ENCODE results near the gene FBXO34.
"Not testable (repeated sequence)": the region's sequence is repeated elsewhere in the genome, so short reads cannot be mapped to it uniquely, and the experiment has no call there.

Gene FBXO34

DNA sequence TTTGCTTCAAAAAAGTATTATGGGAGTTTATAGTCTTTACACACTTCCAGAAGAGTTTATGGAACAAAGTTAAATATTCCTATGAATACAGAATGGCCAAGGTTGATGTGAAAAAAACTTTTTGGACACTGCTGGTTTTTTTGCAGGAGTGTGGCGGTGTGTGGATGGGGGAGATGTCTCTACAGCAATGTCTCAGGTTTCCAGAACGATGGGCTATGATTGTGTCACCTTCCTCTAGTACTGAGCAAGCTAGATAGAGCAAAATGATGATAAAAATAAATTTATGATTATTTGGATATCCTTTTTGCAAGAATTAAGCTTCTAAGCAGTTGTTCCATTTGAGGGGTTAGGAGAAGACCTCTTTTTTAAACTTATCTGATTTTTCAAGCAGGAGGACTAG is 37.9 kb downstream of the FBXO34 start:
- no peak for DNase-seq (ENCODE audit: low read depth in 3 of 3)

DNA sequence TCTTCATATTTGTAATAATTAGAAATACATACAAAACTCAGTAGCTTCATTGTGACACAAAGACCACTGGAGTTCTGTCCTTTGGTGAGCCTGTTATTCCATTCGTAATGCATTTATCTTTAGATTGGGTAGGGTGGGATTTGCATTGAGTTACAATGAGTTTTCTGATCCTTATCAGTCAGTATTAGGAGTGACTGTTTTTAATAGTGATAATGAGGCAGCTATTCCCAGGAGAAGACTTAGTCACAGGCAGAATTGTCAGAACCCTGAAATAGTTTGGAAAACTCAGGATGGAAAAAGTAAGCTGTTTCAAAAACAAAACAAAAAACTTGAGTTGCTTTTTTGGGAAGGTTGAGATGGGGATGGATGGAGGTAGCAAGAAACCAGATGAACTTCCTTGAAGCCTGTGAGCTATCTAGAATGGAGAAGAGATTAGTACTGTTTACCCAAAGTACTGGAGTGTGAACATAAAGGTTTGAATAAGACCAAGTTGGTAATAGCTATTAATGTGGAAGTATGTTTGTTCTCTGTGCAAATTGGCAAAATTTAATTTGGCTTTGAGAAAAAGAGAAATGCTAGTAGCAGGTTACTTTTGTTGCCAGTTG is 38.6 kb downstream of the FBXO34 start:
- DNase-seq (ENCODE audit: low read depth in 3 of 3) = no peak

DNA sequence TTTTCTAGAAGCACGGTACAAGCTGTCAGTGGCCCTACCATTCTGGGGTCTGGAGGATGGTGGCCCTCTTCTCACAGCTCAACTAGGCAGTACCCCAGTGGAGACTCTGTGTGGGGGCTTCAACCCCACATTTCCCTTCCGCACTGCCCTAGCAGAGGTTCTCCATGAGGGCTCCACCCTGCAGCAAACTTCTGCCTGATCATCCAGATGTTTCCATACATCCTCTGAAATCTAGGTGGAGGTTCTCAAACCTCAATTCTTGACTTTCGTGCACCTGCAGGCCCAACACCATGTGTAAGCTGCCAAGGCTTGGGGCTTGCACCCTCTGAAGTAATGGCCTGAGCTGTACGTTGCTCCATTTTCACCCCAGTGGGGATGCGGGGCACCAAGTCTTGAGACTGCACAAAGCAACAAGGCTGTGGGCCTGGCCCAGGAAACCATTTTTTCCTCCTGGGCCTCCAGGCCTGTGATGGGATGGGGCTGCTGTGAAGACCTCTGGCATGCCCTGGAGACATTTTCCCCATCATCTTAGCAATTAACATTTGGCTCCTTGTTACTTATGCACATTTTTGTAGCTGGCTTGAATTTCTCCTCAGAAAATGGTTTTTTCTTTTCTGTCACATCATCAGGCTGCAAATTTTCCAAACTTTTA is 41.3 kb downstream of the FBXO34 start:
- DNase-seq (ENCODE audit: low read depth in 3 of 3) = not testable (repeated sequence)

DNA sequence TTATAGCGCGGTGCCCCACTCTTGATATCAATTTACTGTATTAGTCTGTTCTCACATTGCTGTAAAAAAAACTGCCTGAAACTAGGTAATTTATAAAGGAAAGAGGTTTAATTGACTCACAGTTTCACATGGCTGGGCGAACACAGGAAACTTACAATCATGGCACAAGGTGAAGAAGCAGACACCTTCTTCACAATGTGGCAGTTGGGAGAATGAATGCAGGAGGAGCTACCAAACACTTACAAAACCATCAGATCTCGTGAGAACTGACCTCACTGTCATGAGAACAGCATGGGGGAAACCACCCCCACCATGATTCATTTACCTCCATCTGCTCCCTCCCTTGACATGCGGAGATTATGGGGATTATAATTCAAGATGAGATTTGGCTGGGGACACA is 42.3 kb downstream of the FBXO34 start:
- no peak for DNase-seq (ENCODE audit: low read depth in 3 of 3)

DNA sequence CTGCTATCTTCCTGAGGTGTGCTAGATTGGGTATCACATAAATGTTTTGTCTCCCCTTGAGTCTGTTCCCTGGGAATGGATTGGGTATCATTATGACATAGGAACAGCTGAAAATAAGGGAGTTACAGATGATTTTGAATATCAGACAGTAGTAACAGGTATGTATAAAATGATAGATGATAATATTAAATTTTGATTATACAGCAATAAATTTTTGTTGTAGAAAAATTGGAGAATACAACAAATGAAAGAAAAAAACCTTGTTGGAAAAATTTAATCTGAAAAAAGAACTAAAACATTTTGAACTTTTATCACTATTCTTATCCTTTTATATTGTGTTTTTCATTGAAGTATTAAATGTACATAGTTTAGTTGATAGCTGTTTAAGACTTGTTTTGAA is 43.2 kb downstream of the FBXO34 start:
- no peak for DNase-seq (ENCODE audit: low read depth in 3 of 3)

DNA sequence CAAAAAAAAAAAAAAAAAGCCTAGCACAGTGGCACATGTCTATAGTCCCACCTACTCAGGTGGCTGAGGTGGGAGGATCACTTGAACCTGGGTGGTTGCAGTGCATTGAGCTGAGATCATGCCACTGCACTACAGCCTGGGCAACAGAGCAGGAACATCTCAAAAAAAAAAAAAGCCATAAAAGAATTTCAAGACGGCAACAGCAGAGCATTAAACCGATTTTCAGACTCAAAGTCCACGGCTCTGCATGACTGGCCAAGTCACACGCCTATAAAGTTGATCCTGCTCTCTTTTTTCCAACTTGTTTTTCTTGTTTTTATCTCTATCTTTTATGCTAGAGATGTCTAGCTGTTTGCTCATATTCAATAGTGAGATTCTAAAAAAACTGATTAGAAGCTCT is 45.3 kb downstream of the FBXO34 start:
- DNase-seq (ENCODE audit: low read depth in 3 of 3) = no peak

DNA sequence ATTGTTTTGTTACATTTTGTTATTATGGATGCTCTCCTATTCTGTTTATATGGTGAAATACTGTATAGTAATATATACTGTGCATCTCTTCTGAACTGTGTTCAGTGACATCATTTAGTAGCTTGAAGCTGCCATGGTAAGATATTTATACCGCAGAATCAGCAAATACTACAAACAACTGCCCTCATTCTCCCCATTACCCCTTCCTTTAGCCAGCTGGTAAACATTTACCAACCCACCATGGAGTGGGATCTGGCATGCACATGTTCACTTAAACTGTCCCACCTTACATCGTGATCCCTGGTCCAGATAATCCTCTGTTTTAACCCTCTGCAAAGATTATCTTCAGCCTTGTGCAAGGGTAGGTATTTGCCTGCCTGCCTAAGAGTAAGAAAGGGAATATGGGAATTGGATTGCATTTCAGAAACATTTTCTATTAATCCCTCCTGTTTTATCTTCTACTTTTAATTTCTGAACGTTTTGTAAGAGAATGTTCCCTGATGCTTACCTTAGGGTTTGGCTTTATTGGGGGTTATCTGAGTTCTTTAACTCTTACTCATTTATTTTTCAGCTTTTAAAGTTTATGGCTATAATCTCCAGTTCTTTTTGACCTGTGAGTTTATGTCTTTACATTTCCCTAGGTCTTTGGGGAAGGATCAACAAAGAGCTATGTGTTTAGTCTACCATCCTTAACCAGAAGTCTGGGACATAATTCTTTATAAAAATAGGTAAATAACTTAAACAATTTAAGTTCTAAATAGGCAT is 46.5 kb downstream of the FBXO34 start:
- DNase-seq (ENCODE audit: low read depth in 3 of 3) = no peak

DNA sequence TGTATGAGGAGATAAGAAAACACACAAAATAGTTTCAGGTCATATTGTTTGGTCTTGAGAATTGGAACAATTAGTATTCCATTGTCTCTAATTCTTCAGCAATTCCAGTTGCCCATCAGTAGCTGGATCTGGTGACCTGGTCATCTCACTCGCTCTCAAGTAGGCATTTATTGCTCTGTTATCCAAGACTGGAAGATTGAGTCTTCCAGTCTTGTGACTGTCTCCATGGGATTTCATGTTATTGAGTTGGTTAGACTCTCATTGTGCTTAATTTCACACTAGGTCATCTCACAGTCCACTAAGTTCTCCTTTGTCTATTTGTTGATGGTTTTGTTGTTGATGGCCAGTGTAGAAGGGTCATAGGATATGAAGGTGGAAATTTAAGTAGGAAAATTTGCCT is 47.5 kb downstream of the FBXO34 start:
- no peak for DNase-seq (ENCODE audit: low read depth in 3 of 3)

DNA sequence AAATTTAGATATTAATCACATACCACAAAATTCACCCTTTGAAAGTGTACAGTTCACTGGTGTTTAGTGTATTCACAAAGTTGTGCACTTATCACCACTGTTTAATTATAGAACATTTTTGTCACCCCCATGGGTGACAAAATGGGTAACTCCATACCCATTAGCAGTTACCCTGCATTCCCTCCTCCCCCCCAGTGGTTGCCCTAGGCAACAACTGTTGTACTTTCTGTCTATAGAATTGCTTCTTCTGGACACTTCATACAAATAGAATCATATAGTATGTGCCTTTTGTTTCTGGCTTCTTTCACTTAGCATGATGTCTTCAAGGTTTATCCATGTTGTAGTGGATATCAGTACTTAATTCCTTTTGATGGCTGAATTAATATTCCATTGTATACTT is 52.7 kb downstream of the FBXO34 start:
- DNase-seq (ENCODE audit: low read depth in 3 of 3) = no peak

DNA sequence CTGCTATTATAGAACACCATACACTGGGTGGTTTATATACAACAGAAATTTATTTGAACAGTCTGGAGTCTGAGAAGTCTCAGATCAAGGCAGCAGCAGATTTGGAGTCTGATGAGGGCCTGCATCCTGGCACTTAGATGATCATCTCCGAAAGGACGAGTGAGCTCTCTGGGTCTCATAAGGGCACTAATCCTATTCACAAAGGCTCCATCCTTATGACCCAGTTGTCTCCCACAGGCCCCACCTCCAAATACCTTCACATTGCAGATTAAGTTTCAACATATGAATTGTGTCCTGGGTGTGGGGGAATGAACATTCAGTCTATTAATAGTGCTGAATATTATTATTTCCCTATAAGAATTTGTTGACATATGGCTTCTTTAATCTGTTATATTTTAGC is 53.6 kb downstream of the FBXO34 start:
- DNase-seq (ENCODE audit: low read depth in 3 of 3) = no peak

DNA sequence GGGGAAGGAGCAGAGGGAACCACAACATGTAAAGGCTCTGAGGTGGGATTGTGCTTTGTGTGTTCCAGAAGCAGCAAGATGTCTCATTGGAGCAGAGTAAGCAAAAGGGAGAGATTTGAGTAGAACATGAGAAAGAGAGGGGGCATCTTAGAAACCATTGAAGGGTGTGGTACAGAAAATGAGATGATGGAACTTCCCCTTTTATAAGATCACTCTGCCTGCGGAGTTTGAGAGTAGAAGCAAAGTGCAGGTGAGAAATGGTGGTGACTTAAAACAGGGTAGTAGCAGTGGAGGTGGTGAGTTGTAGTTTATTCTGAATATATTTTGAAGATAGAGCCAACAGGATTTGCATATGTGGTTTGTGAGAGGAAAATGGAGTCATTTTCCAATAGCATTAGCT is 56.0 kb downstream of the FBXO34 start:
- no peak for DNase-seq (ENCODE audit: low read depth in 3 of 3)

DNA sequence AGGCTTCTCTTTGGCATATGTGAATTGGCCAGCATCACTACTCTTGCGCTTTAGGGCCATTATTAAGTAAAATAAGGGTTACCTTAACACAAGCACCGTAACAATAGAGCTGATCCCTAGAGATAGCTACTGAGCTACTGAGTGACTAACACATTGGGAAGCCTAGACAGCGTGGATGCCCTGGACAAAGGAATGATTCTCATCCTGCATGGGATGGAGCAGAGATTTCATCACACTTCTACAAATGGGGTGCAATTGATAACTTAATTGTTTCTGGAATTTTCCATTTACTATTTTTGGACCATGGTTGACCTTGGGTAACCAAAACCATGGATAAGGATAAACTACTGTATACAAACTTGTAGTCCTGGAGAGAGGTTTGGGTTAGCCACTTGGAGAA is 57.1 kb downstream of the FBXO34 start:
- no peak for DNase-seq (ENCODE audit: low read depth in 3 of 3)

DNA sequence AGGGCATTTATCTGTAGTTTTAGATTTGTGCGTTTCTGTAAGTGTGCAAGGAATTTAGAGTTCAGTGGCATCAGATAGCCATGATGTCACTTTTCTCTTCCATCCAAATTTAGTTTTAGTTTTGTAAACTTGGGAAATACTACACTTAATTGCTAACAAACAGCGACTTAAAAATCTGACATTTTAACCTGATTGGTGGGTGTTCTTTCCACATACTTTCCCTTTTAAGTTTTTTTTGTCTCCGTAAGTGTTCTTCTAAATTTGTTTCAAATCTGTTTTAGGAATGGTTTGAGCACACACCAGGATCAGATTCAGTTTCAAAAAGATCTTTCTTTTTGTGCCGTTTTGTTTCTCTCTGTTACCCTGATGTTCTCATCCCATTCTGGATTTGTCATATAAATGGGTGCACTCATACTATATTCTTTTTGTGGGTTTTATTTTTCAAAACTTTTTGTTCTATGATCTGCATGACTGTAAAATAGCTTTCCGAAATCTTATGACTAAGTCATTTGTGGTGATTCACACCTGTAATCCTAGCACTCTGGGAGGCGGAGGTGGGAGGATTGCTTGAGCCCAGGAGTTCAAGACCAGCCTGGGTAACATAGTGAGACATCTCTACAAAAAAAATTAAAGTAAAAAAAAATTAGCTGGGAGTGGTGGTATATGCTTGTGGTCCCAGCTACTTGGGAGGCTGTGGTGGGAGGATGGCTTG is 58.9 kb downstream of the FBXO34 start:
- DNase-seq (ENCODE audit: low read depth in 3 of 3) = no peak

DNA sequence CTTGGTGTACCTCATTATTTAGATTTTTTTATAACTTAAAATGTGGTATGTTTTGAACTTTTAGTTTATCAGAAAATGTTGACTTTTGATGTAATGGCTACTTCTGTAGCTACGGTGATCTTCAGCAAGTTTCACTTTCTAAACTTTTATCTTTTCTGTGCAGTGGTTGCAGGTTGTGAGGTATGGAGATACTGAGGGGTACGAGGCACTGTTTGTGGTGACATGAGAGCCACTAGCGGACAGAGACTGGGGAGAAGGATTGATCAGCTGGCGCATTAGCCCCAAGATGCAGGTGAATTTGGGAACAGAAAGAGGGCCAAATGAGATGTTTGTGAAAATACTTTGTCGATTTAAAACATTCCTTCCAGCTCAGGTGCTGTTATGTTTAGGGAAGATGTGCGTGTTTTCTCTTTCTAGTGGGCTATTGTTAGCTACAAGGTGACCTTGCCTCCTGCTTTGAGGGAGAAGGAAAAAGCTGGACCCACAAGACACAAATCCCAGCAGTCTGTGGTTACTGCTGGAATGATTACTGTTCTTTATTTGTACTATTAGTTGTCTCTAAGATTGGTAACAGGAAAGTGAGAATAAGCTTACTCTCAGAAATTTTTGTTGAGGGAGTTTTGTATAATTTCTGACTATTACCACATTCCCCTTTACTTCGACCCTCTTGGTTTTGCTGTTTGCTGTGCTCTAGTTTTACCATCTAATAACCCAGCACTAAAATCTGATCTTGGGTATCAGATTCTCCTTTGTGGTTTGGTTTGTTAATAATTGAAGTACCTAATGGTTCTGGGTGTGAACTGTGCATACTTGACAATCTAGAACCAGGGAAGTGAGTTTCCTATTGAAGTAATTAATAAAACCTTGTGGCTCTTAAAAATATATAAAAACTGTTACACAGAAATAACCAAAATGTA is 61.7 kb downstream of the FBXO34 start:
- DNase-seq (ENCODE audit: low read depth in 3 of 3) = no peak

DNA sequence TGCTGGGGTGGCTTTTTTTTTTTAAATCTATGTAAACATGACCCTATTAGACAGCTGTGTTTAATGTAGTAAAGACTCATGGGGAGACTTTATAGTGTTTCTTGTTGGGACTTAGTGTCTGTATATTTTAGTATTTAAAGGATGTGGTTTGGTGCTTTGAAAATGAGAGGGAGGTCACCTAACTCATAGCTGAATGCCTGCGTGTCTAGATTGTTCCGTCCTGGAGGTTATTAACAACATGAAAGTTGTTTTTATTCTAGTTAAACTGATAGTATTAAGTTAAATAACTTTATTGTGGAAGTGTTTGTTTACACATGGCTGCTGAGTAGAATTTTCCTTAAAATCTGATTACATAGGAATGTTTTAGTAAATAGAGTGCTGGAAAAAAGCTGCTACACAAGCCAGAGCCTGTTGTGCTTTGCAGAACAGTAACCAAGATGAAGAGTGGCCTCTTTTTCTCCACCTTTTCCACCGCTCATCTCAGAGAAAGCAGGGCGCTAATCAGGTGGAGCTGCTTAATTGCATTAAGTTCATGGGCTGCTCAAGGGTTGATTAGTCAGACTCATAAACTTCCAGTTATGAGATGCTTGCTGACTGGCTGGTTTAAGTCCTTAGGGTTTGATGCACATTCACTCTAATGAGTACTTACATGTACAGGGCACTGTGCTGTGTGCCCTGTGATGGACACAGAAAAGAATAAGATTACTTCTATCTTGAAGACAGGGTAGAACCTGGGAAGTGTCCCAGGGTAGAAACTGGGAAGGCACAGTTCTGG is 62.7 kb downstream of the FBXO34 start:
- no peak for DNase-seq (ENCODE audit: low read depth in 3 of 3)

DNA sequence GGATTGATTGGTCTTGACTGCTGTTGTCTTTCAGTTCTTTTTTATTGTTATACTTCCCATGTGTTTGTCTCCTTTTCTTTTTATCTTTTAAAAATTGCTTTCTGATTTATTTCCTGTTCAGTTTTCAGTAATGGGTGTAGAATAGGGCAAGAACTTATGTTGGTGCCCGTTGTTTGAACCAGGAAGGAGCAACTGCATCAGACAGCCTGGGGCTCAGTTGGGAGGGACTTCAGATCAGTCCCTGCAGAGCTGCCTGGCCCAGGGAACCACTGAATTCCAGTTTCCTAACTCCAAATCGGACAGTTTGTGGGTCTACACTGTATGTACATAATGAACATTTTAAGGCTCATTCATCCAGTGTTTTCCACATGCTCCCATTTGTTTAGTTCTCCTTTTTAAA is 64.9 kb downstream of the FBXO34 start:
- DNase-seq (ENCODE audit: low read depth in 3 of 3) = no peak

DNA sequence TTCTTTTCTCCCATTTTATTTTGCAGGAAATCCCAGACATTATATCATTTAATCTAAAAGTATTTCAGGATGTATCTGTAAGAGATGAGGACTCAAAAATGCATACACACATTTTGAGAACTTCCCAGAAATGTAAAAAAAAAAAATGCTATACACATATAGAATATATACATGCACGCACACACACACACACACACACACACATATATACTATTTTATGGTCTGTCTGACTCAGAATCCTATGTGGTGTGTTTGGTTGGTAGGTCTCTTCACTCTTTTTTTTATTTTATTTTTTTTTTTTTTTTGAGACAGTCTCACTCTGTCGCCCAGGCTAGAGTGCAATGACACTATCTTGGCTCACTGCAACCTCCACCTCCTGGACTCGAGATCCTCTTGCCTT is 65.5 kb downstream of the FBXO34 start:
- DNase-seq (ENCODE audit: low read depth in 3 of 3) = no peak

DNA sequence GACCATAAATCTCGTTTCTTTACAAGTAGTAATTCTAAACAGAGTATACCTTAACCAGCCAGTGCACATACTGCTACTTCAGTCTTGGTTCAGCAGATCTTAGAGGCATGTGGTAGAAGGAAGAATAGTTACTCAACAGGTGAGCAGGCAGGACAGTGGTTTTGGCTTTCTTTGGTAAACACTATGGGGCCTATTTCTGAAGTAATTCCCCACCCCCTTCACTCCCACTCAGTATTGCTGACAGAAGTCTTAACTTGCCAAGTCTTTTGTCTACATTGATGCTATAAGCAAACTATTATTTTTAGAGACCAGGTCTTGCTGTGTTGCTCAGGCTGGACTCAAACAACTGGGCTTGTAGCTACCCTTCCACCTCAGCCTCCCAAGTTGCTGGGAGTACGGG is 68.5 kb downstream of the FBXO34 start:
- no peak for DNase-seq (ENCODE audit: low read depth in 3 of 3)

DNA sequence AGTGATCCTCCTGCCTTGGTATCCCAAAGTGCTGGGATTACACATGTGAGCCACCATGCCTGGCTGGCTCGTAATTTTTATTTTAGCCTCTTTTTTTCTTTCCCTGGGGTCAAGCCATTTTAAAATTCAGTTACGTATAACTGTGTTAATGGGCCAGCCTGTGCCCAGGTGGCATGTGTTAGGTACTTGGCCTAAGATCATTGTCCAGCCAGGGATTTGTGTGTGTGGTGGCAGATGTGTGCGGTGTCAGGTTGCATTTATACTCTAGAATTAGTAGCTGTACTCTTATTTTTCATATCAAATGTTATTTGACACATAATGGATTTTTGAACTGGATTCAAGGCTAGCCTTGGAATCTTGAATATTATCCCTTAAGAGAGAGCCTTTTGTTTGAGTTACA is 69.3 kb downstream of the FBXO34 start:
- DNase-seq (ENCODE audit: low read depth in 3 of 3) = no peak

DNA sequence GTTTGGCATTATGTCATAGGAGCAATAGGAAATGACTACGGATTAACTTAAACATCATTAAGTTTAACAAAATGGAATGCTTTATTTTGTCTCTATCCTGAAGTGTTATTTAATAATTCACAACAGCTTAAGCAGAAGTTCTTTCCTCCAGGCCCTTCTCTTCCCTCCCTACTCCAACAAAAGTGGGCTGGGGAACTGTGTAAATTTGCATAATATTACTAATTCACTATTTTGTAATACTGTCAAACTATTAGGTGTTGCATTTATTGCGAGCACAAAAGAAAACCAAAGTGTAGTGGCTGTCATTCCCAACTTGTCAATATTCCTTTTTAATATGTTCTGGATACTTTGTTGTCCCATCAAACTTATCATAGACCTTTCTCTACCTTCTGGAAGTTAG is 70.6 kb downstream of the FBXO34 start:
- DNase-seq (ENCODE audit: low read depth in 3 of 3) = no peak
